Transverse colon (tissue), 4 donors: ENCODE measurements around the gene KIF3A. TPM values are rescaled to one million over a fixed set of nuclear protein-coding genes. Genes with fewer than 3 reads are reported as not detected.

Experiments used
- DNase-seq: peaks from one replicate; pipeline ENCODE4 v3.0.0-alpha.2; 2019
- H3K27ac ChIP-seq, 4 donors: fragments of 200-600 bp; sonication (generic); 2 replicates each; pipeline ENCODE4 v1.5.1; 2016 to 2018; ENCODE audit warnings: inconsistent platforms in 4 of 4
- H3K27me3 ChIP-seq: fragments of 200-600 bp; sonication (generic); 2 replicates; pipeline ENCODE4 v1.5.1; 2017; ENCODE audit warnings: inconsistent platforms
- H3K36me3 ChIP-seq, 4 donors: fragments of 200-600 bp; sonication (generic); 2 replicates each; pipeline ENCODE4 v1.5.1; 2017 to 2019; ENCODE audit warnings: inconsistent platforms in 4 of 4
- H3K4me1 ChIP-seq, 4 donors: fragments of 200-600 bp; sonication (generic); 2 replicates each; pipeline ENCODE4 v1.5.1; 2017 to 2020; ENCODE audit warnings: inconsistent platforms in 4 of 4
- H3K4me3 ChIP-seq, 4 donors: fragments of 200-600 bp; sonication (generic); 1 replicate in 1 of 4; 2 replicates in 3 of 4; pipeline versions ENCODE4 v1.5.1 to v1.6.1; 2017 to 2019; ENCODE audit warnings: inconsistent platforms in 4 of 4
- H3K9me3 ChIP-seq, 2 donors: fragments of 200-600 bp; sonication (generic); 2 replicates each; pipeline ENCODE4 v1.5.1; 2017 to 2019; ENCODE audit warnings: inconsistent platforms in 2 of 2
- CTCF ChIP-seq, 5 experiments: fragments of 200-600 bp in 3 of 5; fragments of 450-650 bp in 2 of 5; sonication (generic) in 3 of 5; IDR thresholded peaks; 1 replicate in 2 of 5; 2 replicates in 3 of 5; pipeline ENCODE4 v1.5.1; 2016 to 2017; ENCODE audit warnings: antibody characterized with exemption in 5 of 5, inconsistent platforms in 3 of 5, mild to moderate bottlenecking in 2 of 5, moderate library complexity in 1 of 5
- EP300 ChIP-seq: sonication (generic); formaldehyde crosslinking; IDR thresholded peaks from one replicate; pipeline ENCODE4 v1.6.1; 2017; ENCODE audit warnings: antibody characterized with exemption, low read depth
- POLR2A ChIP-seq: fragments of 450-650 bp; IDR thresholded peaks from one replicate; pipeline ENCODE4 v1.6.1; 2016; ENCODE audit warnings: antibody characterized with exemption, mild to moderate bottlenecking, moderate library complexity
- POLR2AphosphoS5 ChIP-seq, 3 donors: sonication (generic); formaldehyde crosslinking; IDR thresholded peaks; one replicate each; pipeline ENCODE4 v1.6.1; 2016; ENCODE audit warnings: antibody characterized with exemption in 3 of 3
- WGBS, 2 donors: methylation state at CpG; one replicate each; pipeline ENCODE4 v1.1.5; 2018; ENCODE audit warnings: low coverage in 1 of 2; 5-methylcytosine and 5-hydroxymethylcytosine counted together
- in situ Hi-C, 4 donors: fragments of 200-750 bp; cut with MboI; loops; one replicate each; pipeline versions ENCODE4 v1.15.0 to v1.15.1; 2017; ENCODE audit warnings: low sequenced_read_pairs in 3 of 4, low pct_ligation_motif_present in 1 of 4, low pct_unique_long_range_greater_than_20kb in 1 of 4
- intact Hi-C: fragments of 100-400 bp; cut with DNase I; formaldehyde crosslinking; loops from one replicate; pipeline ENCODE4 v1.15.1; 2023; ENCODE audit warnings: low total_unique reads
- total RNA-seq, 4 donors: library from RNA; depleted of rRNA; stranded (reverse); fragments of >200 nt; gene quantifications; one replicate each; pipeline ENCODE4 v1.1.0, GENCODE V29; 2016

The KIF3A gene
- total RNA-seq, 4 donors from 2014 or later, result 1.9 to 7.0 (median 2.8) TPM

GRCh38 chr5:132667761-132668705 lies 69.3 kb downstream of the KIF3A start:
- H3K36me3 ChIP-seq, result no peaks in the 10 kb centered on the region
- H3K27me3 ChIP-seq, result no peaks in the 10 kb centered on the region
- 69 to 90% methylated on average over 5 to 22 of the region's 22 CpGs for WGBS, 2 donors
- DNase-seq, result no peak
- in situ Hi-C loops (no loop called here), intact Hi-C loops (no loop called here)
- H3K4me3 ChIP-seq, result no peak overlapping the region
- peaks cover 0 to 5% (median 2%) of the 10 kb centered on the region in 4 donors for H3K4me1 ChIP-seq
- no peak overlapping the region for H3K27ac ChIP-seq
- TF ChIP-seq POLR2AphosphoS5 (IDR thresholded peaks at IDR 0.05), result no peak
- no peak for TF ChIP-seq EP300
- TF ChIP-seq CTCF (IDR thresholded peaks at IDR 0.05), result no peak
- TF ChIP-seq POLR2A, result no peak
- H3K9me3 ChIP-seq, result no peaks in the 10 kb centered on the region

DNA sequence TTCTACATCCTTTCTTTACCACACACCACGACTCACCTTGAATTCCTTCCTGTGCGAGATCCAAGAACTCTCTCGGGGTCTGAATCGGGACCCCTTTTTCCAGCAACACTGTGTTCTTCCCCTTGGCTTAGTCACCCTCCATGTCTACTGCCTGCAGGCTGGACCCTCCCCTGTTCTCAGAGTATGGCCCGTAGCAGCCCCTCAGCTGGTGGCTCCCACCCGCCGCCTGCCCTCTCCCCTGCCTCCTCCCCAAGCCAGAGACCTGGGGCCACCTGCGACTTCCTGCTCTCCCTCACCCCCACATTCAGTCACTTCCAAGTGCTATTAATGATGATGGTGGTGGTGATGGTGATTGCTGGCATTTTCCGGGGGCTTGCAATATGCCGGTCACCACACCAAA lies 70.0 kb downstream of the KIF3A start:
- Histone ChIP-seq H3K4me3 (no peak overlapping the region), H3K4me1 (peaks cover 0 to 5% (median 2%) of the 10 kb centered on the region in 4 donors), H3K27ac (no peak overlapping the region), H3K36me3 (no peaks in the 10 kb centered on the region), H3K9me3 (no peaks in the 10 kb centered on the region), H3K27me3 (no peaks in the 10 kb centered on the region)
- TF ChIP-seq POLR2A, result no peak
- no peak for TF ChIP-seq CTCF (IDR thresholded peaks at IDR 0.05)
- TF ChIP-seq POLR2AphosphoS5 (IDR thresholded peaks at IDR 0.05), result no peak
- TF ChIP-seq EP300, result no peak
- DNase-seq, result no peak
- intact Hi-C loops (no loop called here), in situ Hi-C loops (no loop called here)
- 85 to 87% methylated on average over 6 to 10 of the region's 10 CpGs for WGBS, 2 donors

- H3K4me3 ChIP-seq, result no peak overlapping the region
- 89 to 97% methylated on average over 5 to 16 of the region's 16 CpGs for WGBS, 2 donors
- in situ Hi-C loops, result no loop called here
- H3K27ac ChIP-seq, result no peak overlapping the region
- no peaks in the 10 kb centered on the region for H3K27me3 ChIP-seq
- no peak for DNase-seq
- no peaks in the 10 kb centered on the region for H3K36me3 ChIP-seq
- H3K9me3 ChIP-seq, result no peaks in the 10 kb centered on the region
- TF ChIP-seq EP300 (no peak), CTCF (IDR thresholded peaks at IDR 0.05) (no peak), POLR2A (no peak), POLR2AphosphoS5 (IDR thresholded peaks at IDR 0.05) (no peak)
- peaks cover 0 to 5% (median 2%) of the 10 kb centered on the region in 4 donors for H3K4me1 ChIP-seq
- intact Hi-C loops, result no loop called here
These were observed 70.8 kb downstream of the KIF3A start for GRCh38 chr5:132666310-132667123.

DNA sequence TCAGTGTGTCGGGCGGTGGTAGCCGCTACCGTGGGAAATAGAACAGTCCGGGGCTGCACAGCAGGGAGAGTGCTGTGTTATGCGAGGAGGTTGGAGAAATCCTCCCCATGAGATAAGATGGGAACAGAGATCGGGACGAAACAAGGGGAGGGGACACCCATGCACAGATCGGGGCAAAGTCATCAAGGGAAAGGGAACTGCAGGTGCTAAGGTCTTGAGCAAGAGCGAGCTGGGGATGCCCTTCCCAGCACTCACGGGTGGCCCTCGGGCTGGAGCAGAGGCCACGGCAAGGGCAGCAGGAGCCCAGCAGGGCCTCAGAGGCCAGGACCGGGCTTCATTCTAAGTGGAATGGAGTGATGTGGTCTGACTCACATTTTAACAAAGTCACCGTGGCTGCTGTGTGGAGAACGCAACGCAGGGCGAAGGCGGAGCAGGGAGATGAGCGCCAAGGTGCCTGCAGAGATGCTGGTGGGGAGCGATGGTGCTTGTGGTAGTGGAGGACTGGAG lies 71.7 kb downstream of the KIF3A start:
- H3K36me3 ChIP-seq, result no peaks in the 10 kb centered on the region
- no peak for DNase-seq
- H3K4me3 ChIP-seq, result no peak overlapping the region
- TF ChIP-seq POLR2A, result no peak
- TF ChIP-seq CTCF (IDR thresholded peaks at IDR 0.05), result no peak
- no peak for TF ChIP-seq POLR2AphosphoS5 (IDR thresholded peaks at IDR 0.05)
- no peak for TF ChIP-seq EP300
- in situ Hi-C loops, result no loop called here
- no peaks in the 10 kb centered on the region for H3K9me3 ChIP-seq
- H3K4me1 ChIP-seq, result peaks cover 0 to 5% (median 2%) of the 10 kb centered on the region in 4 donors
- 95 to 100% methylated on average over 4 to 21 of the region's 21 CpGs for WGBS, 2 donors
- intact Hi-C loops, result no loop called here
- H3K27me3 ChIP-seq, result no peaks in the 10 kb centered on the region
- no peak overlapping the region for H3K27ac ChIP-seq
